Skeletal muscle satellite cell (primary cell): Measurements from ENCODE around the gene YTHDF1. TPM values are rescaled to one million over a fixed set of nuclear protein-coding genes. Genes with fewer than 3 reads are reported as not detected.

Experiments used
- H3K27me3 ChIP-seq: 2 replicates; pipeline ENCODE4 v1.7.0; 2013; ENCODE audit warnings: low read length; ENCODE audit not compliant: control insufficient read depth, insufficient read depth
- H3K36me3 ChIP-seq: 2 replicates; pipeline ENCODE4 v1.7.0; 2013; ENCODE audit warnings: mild to moderate bottlenecking, control low read depth, low read length; ENCODE audit not compliant: insufficient read depth
- H3K4me1 ChIP-seq: 2 replicates; pipeline ENCODE4 v1.7.0; 2013; ENCODE audit warnings: low read length; ENCODE audit not compliant: control insufficient read depth, insufficient read depth
- H3K4me2 ChIP-seq: 2 replicates; pipeline ENCODE4 v1.7.0; 2013; ENCODE audit warnings: mild to moderate bottlenecking, low read length
- H3K4me3 ChIP-seq: 2 replicates; pipeline ENCODE4 v1.7.0; 2013; ENCODE audit warnings: low read length
- H3K9ac ChIP-seq: 2 replicates; pipeline ENCODE4 v1.7.0; 2013; ENCODE audit warnings: mild to moderate bottlenecking, low read depth, low read length, moderate library complexity
- H3K9me3 ChIP-seq: replicated peaks from 2 replicates; pipeline ENCODE4 v1.7.0; 2013; ENCODE audit warnings: mild to moderate bottlenecking, control low read depth, low read length
- total RNA-seq: library from RNA; depleted of rRNA; stranded (reverse); fragments of >200 nt; gene quantifications from 2 replicates; pipeline ENCODE4 v1.2.3, GENCODE V29; 2012; rRNA removed

Gene YTHDF1
- 19.4 and 21.5 TPM in 2 replicates for total RNA-seq

DNA sequence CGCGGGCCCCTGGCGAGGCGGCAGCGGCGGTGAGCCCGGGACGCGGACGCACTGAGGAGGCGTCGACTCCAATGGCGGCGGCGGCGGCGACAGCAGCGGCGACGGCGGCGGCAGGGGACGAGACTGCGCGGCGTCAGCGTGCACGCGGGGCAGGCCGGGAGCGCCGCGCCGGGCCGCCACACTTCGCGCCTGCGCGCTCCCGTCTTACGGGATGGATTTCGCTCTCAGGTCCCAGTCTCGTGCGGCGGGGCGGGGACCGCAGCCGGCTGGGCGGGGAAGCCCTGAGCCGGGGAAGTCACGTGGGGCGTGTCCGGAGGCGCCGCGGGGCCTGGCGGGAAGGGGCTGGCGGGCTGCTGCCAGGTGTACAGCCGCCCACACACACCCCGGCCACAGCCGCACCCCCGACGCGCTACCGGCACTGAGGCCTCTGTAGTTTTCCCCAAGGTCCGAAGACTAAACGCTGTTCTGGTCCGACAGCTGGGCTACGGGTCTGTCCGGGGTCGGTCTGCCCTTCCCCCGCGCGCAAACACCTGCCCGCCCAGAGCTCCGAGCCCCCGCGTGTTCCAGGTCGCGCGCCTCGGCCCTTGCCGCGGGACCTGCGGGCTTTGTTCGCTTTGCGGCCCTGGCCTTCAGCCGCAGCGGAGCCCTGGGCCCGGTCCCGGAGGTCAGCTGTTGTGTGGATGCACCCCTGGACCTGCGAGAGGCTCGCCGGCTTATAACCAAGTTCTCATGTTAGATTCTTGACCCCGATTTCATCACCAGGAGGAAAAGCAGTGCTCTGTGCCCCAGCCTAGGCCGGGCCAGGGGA lies at the start of gene YTHDF1:
TSS of gene YTHDF1 (minus strand) at position 91 of the 808 bp plus-strand sequence. CDS start 239 bp downstream, outside the sequence.
- Histone ChIP-seq H3K4me1 (peaks cover 22% of the 10 kb centered on the region), H3K9me3 (no peaks in the 10 kb centered on the region), H3K9ac (peak within 1 kb of the TSS; percentile 88)

DNA sequence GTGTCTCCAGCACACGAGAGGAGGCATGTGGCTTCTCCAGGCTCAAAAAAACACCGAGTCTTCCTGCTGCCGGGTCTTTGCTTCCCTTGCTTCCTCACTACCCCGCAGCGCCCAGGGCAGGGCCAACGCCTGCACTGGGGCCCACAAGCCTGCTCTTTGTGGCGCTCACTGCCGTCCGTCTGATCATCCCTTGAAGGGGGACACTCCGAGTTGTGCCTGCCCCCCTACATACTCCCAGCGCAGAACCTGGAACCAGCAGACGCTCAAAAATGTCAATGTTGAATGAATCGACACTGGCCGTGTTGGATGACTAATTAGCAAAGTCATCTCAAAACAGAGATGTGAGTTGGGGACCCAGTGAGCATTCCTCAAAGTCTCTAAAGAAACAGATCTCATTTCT lies 48.6 kb upstream of the YTHDF1 start:
- no peaks in the 10 kb centered on the region for H3K36me3 ChIP-seq
- peaks cover 4% of the 10 kb centered on the region for H3K4me1 ChIP-seq
- peaks cover 74% of the 10 kb centered on the region for H3K27me3 ChIP-seq
- H3K4me2 ChIP-seq: no peak overlapping the region
- no peaks in the 10 kb centered on the region for H3K9me3 ChIP-seq
- H3K9ac ChIP-seq: no peak overlapping the region
- H3K4me3 ChIP-seq: no peak overlapping the region

More for the DNA sequence above, at the start of gene YTHDF1:
- Histone ChIP-seq H3K4me3 (peak within 1 kb of the TSS; percentile 82), H3K4me2 (peak within 1 kb of the TSS; percentile 100), H3K36me3 (peaks cover 33% of the 10 kb centered on the region), H3K27me3 (peaks cover 21% of the 10 kb centered on the region)

DNA sequence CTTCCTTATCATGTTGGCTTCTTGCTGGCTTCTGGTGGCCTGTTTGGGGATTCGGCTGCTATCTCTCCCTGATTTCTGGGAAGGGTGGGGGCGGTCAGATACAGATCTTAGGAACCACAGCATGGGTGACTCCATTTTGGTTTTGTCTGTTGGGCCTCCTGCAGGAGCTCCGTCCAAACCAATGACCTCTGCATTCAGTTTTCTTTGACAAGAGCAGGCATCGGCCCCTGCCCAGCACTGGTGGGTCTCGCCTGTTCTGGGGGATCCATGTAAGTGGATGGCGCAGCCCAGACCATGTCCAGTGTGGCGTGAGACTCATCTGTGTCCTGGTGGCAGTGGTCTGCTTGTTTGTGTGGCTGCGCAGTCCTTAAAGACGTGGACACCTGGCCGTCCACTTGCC lies 48.1 kb upstream of the YTHDF1 start:
- peaks cover 76% of the 10 kb centered on the region for H3K27me3 ChIP-seq
- no peaks in the 10 kb centered on the region for H3K36me3 ChIP-seq
- no peak overlapping the region for H3K4me2 ChIP-seq
- H3K9ac ChIP-seq: no peak overlapping the region
- H3K4me3 ChIP-seq: no peak overlapping the region
- peaks cover 4% of the 10 kb centered on the region for H3K4me1 ChIP-seq
- no peaks in the 10 kb centered on the region for H3K9me3 ChIP-seq

DNA sequence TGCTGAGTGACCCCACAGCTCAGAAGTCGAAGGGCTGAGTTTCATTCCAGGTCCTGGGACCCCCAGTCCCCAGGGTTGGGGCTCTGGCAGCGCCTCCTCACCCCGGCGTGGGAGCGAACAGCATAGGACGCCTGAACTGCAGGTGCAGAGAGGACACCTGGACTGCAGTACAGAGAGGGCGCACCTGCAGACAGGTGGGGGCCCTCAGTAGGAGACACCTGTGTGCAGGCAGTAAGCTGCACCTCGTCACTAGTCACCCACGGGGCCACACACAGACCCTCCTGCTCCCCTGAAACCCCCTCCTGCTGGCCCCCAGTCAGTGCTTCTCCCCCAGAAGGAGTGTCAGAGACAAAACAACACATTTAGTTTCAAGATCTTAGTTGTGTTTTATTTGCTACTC lies 46.9 kb upstream of the YTHDF1 start:
- peaks cover 76% of the 10 kb centered on the region for H3K27me3 ChIP-seq
- no peak overlapping the region for H3K9ac ChIP-seq
- no peaks in the 10 kb centered on the region for H3K9me3 ChIP-seq
- H3K4me1 ChIP-seq: peaks cover 1% of the 10 kb centered on the region
- H3K36me3 ChIP-seq: no peaks in the 10 kb centered on the region
- H3K4me2 ChIP-seq: no peak overlapping the region
- no peak overlapping the region for H3K4me3 ChIP-seq

DNA sequence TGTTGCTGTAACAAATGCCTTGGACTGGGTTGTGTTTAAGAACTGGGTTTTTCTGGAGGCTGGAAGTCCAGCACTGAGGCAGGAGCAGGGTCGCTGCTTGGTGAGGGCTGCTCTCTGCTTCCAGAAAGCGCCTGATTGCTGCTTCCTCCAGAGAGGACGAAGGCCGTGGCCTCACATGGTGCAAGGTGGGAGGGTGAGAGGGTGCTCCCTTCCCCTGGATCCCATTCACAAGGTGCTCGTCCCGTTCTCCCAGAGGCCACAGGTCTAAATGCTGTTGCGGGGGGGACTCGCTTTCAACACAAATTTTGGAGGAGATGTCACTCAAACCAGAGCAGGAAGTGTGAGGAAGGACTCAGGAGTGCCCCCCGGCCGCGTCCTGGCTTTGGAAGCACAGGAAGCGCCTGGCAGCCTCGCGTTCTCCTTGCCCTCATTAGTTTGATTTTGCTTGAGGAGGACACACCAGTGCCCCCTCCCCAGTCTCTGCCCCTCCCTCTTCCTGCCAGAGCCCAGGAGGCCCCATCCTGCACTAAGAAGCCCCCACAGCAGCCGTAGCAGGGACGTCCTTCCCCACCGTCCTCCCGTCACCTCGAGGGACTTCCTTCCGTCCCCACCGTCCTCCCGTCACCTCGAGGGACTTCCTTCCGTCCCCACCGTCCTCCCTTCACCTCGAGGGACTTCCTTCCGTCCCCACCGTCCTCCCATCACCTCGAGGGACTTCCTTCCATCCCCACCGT lies 46.0 kb upstream of the YTHDF1 start:
- Histone ChIP-seq H3K4me2 (no peak overlapping the region), H3K9ac (no peak overlapping the region), H3K9me3 (no peaks in the 10 kb centered on the region), H3K4me3 (no peak overlapping the region), H3K4me1 (no peaks in the 10 kb centered on the region), H3K36me3 (no peaks in the 10 kb centered on the region), H3K27me3 (peaks cover 73% of the 10 kb centered on the region)

DNA sequence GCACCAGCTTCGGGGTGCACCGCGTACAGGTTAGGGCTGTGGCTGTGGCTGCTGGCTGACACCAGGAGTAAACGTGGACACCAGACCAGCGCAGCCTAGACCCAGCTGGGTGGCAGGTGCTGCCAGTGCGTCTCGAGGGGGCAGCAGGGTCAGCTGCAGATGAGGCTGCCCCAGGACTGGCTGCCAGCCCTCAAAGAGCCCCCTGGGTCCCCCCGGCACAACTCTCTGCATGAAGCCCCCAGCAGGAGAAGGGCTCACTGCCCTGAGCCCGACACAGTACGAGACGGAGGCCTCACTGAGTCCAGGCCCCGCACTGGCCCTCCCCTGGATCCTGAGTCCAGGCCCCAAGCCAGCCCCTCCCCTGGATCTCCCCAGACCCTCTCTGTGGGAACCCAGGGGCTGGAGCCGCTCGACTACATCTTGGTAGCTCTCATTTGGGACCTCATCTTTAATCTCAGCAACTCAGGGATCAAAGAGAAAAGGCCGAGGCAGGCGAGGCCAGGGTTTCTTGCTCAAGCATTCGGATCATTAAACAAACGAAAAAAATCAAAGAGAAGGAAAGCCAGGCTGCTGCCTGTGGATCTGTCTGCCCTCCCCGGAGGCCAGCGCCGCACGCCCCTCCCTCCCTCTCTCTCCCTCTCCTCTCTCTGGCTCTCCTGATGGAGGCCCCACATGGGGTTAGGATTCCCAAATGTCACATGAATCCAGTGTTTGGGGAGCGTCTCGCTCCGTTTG lies 45.3 kb upstream of the YTHDF1 start:
- H3K36me3 ChIP-seq: no peaks in the 10 kb centered on the region
- H3K4me3 ChIP-seq: no peak overlapping the region
- H3K9me3 ChIP-seq: no peaks in the 10 kb centered on the region
- H3K4me1 ChIP-seq: no peaks in the 10 kb centered on the region
- no peak overlapping the region for H3K4me2 ChIP-seq
- no peak overlapping the region for H3K9ac ChIP-seq
- peaks cover 76% of the 10 kb centered on the region for H3K27me3 ChIP-seq

DNA sequence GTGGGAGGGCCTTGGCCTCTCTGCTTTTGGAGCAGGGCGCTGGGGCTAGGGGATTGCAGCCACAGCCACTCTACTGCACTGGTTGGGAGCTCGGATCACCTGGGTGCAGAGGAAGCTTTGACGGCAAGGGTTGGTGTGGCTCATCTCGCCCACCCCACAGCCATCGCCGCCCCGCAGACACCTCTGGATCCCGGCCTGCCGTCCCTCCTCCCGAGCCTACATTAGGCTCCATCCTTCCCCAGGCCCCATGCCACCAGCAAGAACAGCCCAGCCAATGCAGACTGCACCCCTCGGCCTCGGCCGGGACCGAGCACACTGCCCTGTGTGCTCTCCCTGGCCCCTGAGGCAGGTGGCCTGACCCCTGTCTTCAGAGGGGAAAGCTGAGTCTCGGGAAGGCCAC lies 44.6 kb upstream of the YTHDF1 start:
- H3K4me3 ChIP-seq: no peak overlapping the region
- H3K27me3 ChIP-seq: peaks cover 76% of the 10 kb centered on the region
- H3K36me3 ChIP-seq: no peaks in the 10 kb centered on the region
- H3K4me1 ChIP-seq: no peaks in the 10 kb centered on the region
- no peak overlapping the region for H3K4me2 ChIP-seq
- no peak overlapping the region for H3K9ac ChIP-seq
- H3K9me3 ChIP-seq: no peaks in the 10 kb centered on the region

DNA sequence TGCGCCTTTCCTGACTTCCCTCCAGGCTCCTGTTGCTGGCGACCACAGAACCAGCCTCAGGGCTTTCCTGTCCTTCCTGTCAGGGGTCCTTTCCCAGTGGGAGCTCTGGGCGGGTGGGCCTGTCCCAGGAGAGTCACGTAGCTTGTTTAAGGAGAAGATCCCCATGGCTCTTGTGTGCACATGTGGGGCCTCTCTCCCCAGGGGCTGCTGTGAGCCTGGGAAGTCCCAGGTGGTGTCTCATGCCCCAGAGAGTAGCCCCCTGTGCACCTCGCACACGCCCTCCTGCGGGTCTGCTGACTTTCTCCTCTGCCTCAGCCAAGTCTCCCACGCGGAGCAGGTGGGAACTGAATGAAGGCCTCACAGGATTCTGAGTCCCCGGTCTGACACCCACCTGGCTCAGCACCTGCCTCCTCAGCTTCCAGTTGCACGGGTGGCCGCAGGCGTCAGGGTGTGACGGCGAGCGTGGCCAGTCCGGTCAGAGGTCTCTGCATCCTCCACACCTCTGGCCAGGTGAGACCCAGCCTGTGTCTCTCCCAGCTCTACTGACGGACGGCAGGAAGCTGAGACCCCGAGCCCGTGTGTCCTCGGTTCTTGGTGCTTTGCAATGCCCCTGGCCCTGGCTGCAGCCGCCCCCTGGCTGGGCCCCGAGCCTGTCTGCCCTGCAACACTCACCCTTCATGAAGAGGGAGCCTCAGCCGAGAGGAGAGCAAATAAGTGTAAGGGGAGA lies 44.0 kb upstream of the YTHDF1 start:
- H3K27me3 ChIP-seq: peaks cover 77% of the 10 kb centered on the region

DNA sequence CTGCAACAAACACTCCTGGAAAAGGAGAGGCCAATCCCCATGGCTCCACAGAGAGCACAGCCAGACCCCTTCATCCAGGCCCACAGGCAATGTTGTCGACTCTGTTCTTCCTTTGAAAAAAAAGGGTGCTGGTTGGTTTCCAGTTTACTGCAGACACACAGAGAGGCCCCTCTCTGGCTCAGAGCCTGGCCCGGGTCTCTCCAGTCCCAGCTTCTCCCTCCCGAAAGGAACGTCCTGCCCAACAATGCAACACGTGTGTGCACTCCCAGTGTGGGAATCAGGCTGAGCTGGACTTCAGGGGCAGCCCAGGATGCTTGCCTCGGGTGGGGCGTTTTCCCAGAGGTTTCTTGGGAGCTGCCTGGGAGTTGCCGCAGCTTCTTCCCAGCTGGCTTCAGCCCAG lies 42.9 kb upstream of the YTHDF1 start:
- no peak overlapping the region for H3K4me3 ChIP-seq
- H3K27me3 ChIP-seq: peaks cover 73% of the 10 kb centered on the region
- no peak overlapping the region for H3K9ac ChIP-seq
- H3K36me3 ChIP-seq: no peaks in the 10 kb centered on the region
- H3K4me2 ChIP-seq: no peak overlapping the region
- H3K9me3 ChIP-seq: no peaks in the 10 kb centered on the region
- no peaks in the 10 kb centered on the region for H3K4me1 ChIP-seq

More for the DNA sequence above, 44.0 kb upstream of the YTHDF1 start:
- H3K36me3 ChIP-seq: no peaks in the 10 kb centered on the region
- H3K9ac ChIP-seq: no peak overlapping the region
- no peaks in the 10 kb centered on the region for H3K9me3 ChIP-seq
- H3K4me3 ChIP-seq: no peak overlapping the region
- no peaks in the 10 kb centered on the region for H3K4me1 ChIP-seq
- H3K4me2 ChIP-seq: no peak overlapping the region

DNA sequence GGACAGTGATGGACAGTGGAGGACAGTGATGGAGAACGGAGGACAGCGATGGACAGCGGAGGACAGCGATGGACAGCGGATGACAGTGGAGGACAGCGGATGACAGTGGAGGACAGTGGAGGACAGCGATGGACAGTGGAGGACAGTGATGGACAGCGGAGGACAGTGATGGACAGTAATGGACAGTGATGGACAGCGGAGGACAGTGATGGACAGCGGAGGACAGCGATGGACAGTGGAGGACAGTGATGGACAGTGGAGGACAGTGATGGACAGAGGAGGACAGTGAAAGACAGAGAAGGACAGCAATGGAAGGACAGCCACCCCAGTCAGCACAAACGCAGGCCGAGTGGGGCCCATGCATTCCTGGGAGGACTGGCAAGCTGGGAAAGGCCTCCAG lies 41.7 kb upstream of the YTHDF1 start:
- Histone ChIP-seq H3K36me3 (no peaks in the 10 kb centered on the region), H3K9me3 (no peaks in the 10 kb centered on the region), H3K4me1 (no peaks in the 10 kb centered on the region), H3K27me3 (peaks cover 82% of the 10 kb centered on the region), H3K4me3 (no peak overlapping the region), H3K9ac (no peak overlapping the region), H3K4me2 (no peak overlapping the region)

DNA sequence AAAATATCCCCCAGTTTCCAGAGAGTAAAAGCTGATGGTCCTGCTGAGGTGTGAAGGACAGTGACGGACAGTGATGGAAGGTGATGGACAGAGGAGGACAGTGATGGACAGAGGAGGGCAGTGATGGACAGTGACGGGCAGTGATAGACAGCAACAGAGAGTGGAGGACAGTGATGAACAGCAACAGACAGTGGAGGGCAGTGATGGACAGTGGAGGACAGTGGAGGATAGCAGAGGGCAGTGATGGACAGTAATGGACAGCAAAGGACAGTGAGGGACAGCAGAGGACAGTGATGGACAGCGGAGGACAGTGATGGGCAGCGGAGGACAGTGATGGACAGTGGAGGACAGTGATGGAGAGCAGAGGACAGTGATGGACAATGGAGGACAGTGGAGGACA lies 41.0 kb upstream of the YTHDF1 start:
- Histone ChIP-seq H3K9ac (no peak overlapping the region), H3K4me1 (no peaks in the 10 kb centered on the region), H3K4me2 (no peak overlapping the region), H3K4me3 (no peak overlapping the region), H3K27me3 (peaks cover 87% of the 10 kb centered on the region), H3K9me3 (no peaks in the 10 kb centered on the region), H3K36me3 (no peaks in the 10 kb centered on the region)
